Measurements from ENCODE around the gene NELL1. TPM values are rescaled to one million over a fixed set of nuclear protein-coding genes. Genes with fewer than 3 reads are reported as not detected.

Gene NELL1
- total RNA-seq, 1 experiment from 2014 or later = not detected

DNA sequence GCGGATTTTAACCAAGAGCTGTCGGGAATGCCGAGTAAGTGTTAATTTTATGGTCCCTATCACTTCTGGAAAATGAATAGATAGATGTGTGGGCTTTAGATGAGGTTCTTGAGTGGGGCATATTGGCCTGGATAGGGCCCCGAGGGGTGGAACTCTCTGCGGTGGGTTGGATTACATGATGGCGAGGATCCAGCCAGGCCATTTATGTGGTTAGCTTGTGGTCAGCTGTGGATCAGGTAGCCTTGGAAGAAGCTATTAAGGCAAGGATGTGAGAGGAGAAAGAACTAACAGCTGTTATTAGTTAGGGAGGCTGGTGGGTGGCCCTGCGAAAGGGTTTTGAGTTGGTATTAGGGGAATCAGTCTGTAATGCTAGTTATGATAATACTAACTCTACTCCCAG lies 268.4 kb downstream of the NELL1 start:
- Histone ChIP-seq H3K4me3 (ENCODE audit: low read depth, low read length) (no peak overlapping the region), H3K27me3 (replicated peaks; ENCODE audit: control insufficient read depth, insufficient read depth, low read length) (no peaks in the 10 kb centered on the region), H3K4me1 (no peaks in the 10 kb centered on the region), H3K9me3 (no peaks in the 10 kb centered on the region), H3K36me3 (ENCODE audit: control insufficient read depth, insufficient read depth, low read length) (no peaks in the 10 kb centered on the region)
- no peak overlapping the region for H3K4me3 Mint-ChIP-seq (ENCODE audit: unreplicated experiment)
- no peak for DNase-seq
- no peaks in the 10 kb centered on the region for H3K9me3 Mint-ChIP-seq (ENCODE audit: unreplicated experiment)
- H3K4me1 Mint-ChIP-seq (ENCODE audit: low read depth, unreplicated experiment) = no peaks in the 10 kb centered on the region
- BruUV-seq (replicated peaks) = no TSS peak
- POLR2A ChIA-PET = no interaction called here
- H3K27ac Mint-ChIP-seq (ENCODE audit: unreplicated experiment) = no peak overlapping the region
- H3K36me3 Mint-ChIP-seq (ENCODE audit: insufficient read depth, unreplicated experiment) = no peaks in the 10 kb centered on the region
- peaks cover 16% of the 10 kb centered on the region for H3K27me3 Mint-ChIP-seq (ENCODE audit: insufficient read depth, unreplicated experiment)
- intact Hi-C loops (cut with micrococcal nuclease; ENCODE audit: unreplicated experiment) = no loop called here
- TF ChIP-seq, protein P1, sequence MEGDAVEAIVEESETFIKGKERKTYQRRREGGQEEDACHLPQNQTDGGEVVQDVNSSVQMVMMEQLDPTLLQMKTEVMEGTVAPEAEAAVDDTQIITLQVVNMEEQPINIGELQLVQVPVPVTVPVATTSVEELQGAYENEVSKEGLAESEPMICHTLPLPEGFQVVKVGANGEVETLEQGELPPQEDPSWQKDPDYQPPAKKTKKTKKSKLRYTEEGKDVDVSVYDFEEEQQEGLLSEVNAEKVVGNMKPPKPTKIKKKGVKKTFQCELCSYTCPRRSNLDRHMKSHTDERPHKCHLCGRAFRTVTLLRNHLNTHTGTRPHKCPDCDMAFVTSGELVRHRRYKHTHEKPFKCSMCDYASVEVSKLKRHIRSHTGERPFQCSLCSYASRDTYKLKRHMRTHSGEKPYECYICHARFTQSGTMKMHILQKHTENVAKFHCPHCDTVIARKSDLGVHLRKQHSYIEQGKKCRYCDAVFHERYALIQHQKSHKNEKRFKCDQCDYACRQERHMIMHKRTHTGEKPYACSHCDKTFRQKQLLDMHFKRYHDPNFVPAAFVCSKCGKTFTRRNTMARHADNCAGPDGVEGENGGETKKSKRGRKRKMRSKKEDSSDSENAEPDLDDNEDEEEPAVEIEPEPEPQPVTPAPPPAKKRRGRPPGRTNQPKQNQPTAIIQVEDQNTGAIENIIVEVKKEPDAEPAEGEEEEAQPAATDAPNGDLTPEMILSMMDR (IDR thresholded peaks at IDR 0.05; ENCODE audit: insufficient read depth in 1 of 2, low read depth in 1 of 2, low read length in 1 of 2, severe bottlenecking in 1 of 2, unreplicated experiment in 1 of 2) = no peak
- CTCF ChIA-PET = no interaction called here

DNA sequence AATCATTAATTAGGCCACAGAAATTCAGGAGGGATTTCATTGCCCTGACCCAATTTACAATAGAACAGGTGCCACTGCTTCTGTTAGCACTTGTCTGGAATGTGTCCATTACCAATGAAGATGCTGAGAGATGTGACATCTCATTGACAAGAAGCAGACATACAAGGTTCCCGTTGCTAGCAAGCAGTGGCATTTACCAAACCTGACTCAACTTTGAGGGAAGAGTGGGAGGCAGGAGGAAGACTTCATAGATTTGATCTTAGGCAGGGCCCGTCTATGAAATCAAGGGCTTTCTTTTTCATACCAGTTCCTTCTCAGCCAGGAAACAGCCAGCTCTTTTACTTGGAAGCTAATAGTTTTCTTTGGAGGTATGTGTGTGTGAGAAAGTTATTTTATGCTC lies 280.2 kb downstream of the NELL1 start:
- Mint-ChIP-seq H3K36me3 (ENCODE audit: insufficient read depth, unreplicated experiment) (no peaks in the 10 kb centered on the region), H3K9me3 (ENCODE audit: unreplicated experiment) (no peaks in the 10 kb centered on the region), H3K27ac (ENCODE audit: unreplicated experiment) (no peak overlapping the region), H3K4me3 (ENCODE audit: unreplicated experiment) (no peak overlapping the region), H3K27me3 (ENCODE audit: insufficient read depth, unreplicated experiment) (peaks cover 16% of the 10 kb centered on the region), H3K4me1 (ENCODE audit: low read depth, unreplicated experiment) (no peaks in the 10 kb centered on the region)
- Histone ChIP-seq H3K4me1 (no peaks in the 10 kb centered on the region), H3K4me3 (ENCODE audit: low read depth, low read length) (no peak overlapping the region), H3K9me3 (no peaks in the 10 kb centered on the region), H3K36me3 (ENCODE audit: control insufficient read depth, insufficient read depth, low read length) (no peaks in the 10 kb centered on the region), H3K27me3 (replicated peaks; ENCODE audit: control insufficient read depth, insufficient read depth, low read length) (no peaks in the 10 kb centered on the region)
- no TSS peak for BruUV-seq (replicated peaks)
- intact Hi-C loops (cut with micrococcal nuclease; ENCODE audit: unreplicated experiment) = no loop called here
- CTCF ChIA-PET = no interaction called here
- TF ChIP-seq, protein P1 (IDR thresholded peaks at IDR 0.05; ENCODE audit: insufficient read depth in 1 of 2, low read depth in 1 of 2, low read length in 1 of 2, severe bottlenecking in 1 of 2, unreplicated experiment in 1 of 2) = no peak
- no peak for DNase-seq
- POLR2A ChIA-PET = no interaction called here

DNA sequence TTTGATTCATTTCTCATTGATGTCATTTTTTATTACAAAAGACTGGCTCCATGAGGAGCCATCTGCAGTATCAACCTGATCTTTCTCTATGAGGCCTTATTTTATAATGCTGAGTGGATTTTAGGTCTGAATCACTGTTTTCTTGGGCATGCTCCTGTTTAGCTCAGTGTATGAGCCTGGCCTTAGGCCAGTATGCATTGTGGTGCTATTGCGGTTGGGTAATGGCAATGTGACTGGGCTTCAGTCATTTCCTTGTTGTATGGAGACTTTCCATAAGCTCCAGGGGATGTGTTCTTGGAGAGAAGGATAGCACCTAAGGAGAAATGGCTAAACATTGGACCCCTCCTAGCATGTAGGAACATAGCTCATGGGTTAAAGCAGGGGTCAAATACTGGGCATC lies 293.2 kb downstream of the NELL1 start:
- intact Hi-C loops (cut with micrococcal nuclease; ENCODE audit: unreplicated experiment) = loop anchor here (10.0 kb wide), 1 partner anchor 552 kb away; no protein-coding TSS in a partner anchor
- Histone ChIP-seq H3K4me1 (no peaks in the 10 kb centered on the region), H3K27me3 (replicated peaks; ENCODE audit: control insufficient read depth, insufficient read depth, low read length) (no peaks in the 10 kb centered on the region), H3K9me3 (no peaks in the 10 kb centered on the region), H3K4me3 (ENCODE audit: low read depth, low read length) (no peak overlapping the region), H3K36me3 (ENCODE audit: control insufficient read depth, insufficient read depth, low read length) (no peaks in the 10 kb centered on the region)
- H3K27me3 Mint-ChIP-seq (ENCODE audit: insufficient read depth, unreplicated experiment) = peaks cover 7% of the 10 kb centered on the region
- H3K4me1 Mint-ChIP-seq (ENCODE audit: low read depth, unreplicated experiment) = no peaks in the 10 kb centered on the region
- no peak for DNase-seq
- no peak overlapping the region for H3K4me3 Mint-ChIP-seq (ENCODE audit: unreplicated experiment)
- no peaks in the 10 kb centered on the region for H3K9me3 Mint-ChIP-seq (ENCODE audit: unreplicated experiment)
- no peak overlapping the region for H3K27ac Mint-ChIP-seq (ENCODE audit: unreplicated experiment)
- H3K36me3 Mint-ChIP-seq (ENCODE audit: insufficient read depth, unreplicated experiment) = no peaks in the 10 kb centered on the region
- ChIA-PET CTCF (no interaction called here), POLR2A (no interaction called here)
- TF ChIP-seq, protein P1 (IDR thresholded peaks at IDR 0.05; ENCODE audit: insufficient read depth in 1 of 2, low read depth in 1 of 2, low read length in 1 of 2, severe bottlenecking in 1 of 2, unreplicated experiment in 1 of 2) = no peak
- BruUV-seq (replicated peaks) = no TSS peak

Measured in Caco-2 (cell line).